Psoas muscle (tissue), 8 donors: ENCODE measurements around the gene CFAP57. TPM values are rescaled to one million over a fixed set of nuclear protein-coding genes. Genes with fewer than 3 reads are reported as not detected.

Experiments
- ATAC-seq, 4 donors: fragments of 200-7000 bp; cut with Tn5 transposase; one replicate each; pipeline ENCODE4 v1.9.1; 2020; ENCODE audit warnings: moderate library complexity in 3 of 4, mild to moderate bottlenecking in 2 of 4
- DNase-seq, 2 donors: peaks; one replicate each; pipeline ENCODE4 v3.0.0-alpha.2; 2020
- H3K27ac ChIP-seq: fragments of 200-600 bp; one replicate; pipeline ENCODE4 v1.8.0; 2022
- H3K27me3 ChIP-seq, 3 donors: fragments of 200-600 bp in 1 of 3; one replicate each; pipeline versions ENCODE4 v1.6.1 to v1.8.0; 2013 to 2022; ENCODE audit warnings: low read length in 2 of 3, mild to moderate bottlenecking in 2 of 3, moderate library complexity in 1 of 3; ENCODE audit not compliant: insufficient read depth in 3 of 3
- H3K36me3 ChIP-seq, 2 donors: fragments of 200-600 bp in 1 of 2; one replicate each; pipeline versions ENCODE4 v1.6.1 to v1.8.0; 2013 to 2022; ENCODE audit warnings: low read depth in 1 of 2, mild to moderate bottlenecking in 1 of 2, moderate library complexity in 1 of 2; ENCODE audit not compliant: insufficient read depth in 1 of 2
- H3K4me1 ChIP-seq: fragments of 200-600 bp; one replicate; pipeline ENCODE4 v1.8.0; 2022
- H3K4me3 ChIP-seq: fragments of 200-600 bp; one replicate; pipeline ENCODE4 v1.8.0; 2022; ENCODE audit warnings: mild to moderate bottlenecking
- H3K9me3 ChIP-seq: fragments of 200-600 bp; one replicate; pipeline ENCODE4 v1.8.0; 2022
- CTCF ChIP-seq: fragments of 200-600 bp; IDR thresholded peaks from one replicate; pipeline ENCODE4 v1.8.0; 2022; ENCODE audit warnings: antibody characterized with exemption
- WGBS, 3 donors: extraction: QIAGEN DNeasy Blood & Tissue Kit; methylation state at CpG; one replicate each; pipeline versions ENCODE4 v1.1.6 to v1.1.7; 2013; 5-methylcytosine and 5-hydroxymethylcytosine counted together
- intact Hi-C, 2 donors: fragments of 100-400 bp; cut with DNase I; formaldehyde crosslinking; loops; one replicate each; pipeline versions ENCODE4 v1.11.0 to v1.14.2; 2022
- polyA plus RNA-seq, 3 donors: library from polyadenylated mRNA; stranded (reverse); fragments of 200-250 nt; gene quantifications; one replicate each; pipeline ENCODE4 v1.2.3, GENCODE V29; 2013
- total RNA-seq, 4 donors: library from RNA; stranded (reverse); fragmentation: NEBNext Ultra II Directional in 2 of 4; extraction: Animal tissue kit (Norgen Biotek cat#: 25700) in 2 of 4; gene quantifications; one replicate each; pipeline versions ENCODE4 v1.2.1 to v1.2.4, GENCODE V29; 2021 to 2023
- donor health status: healthy with polysubstance abuse.
- donor health status: DM: no; HTN: no; CAD: no; lungs with moderate emphysema.
- donor health status: Bipolar disorder and iron deficiency.
- donor health status: healthy.
- donor health status: DM: yes; HTN: yes; CAD: no.
- donor health status: DM: no; HTN: no; CAD: no.
- donor health status: DM: no; HTN: no; CAD: no.
- donor health status: DM: yes; HTN: yes; CAD: no.

CFAP57 gene
- total and polyA plus RNA-seq, 7 donors, result 0.04 to 0.26 (median 0.11) TPM; not detected in 3

- no peak for ATAC-seq
- Histone ChIP-seq H3K4me3 (no peak overlapping the region), H3K27me3 (peaks cover 0 to under 1% (median 0%) of the 10 kb centered on the region in 3 donors), H3K27ac (no peak overlapping the region), H3K4me1 (no peaks in the 10 kb centered on the region), H3K36me3 (no peaks in the 10 kb centered on the region), H3K9me3 (no peaks in the 10 kb centered on the region)
- DNase-seq, result no peak
- no peak for TF ChIP-seq CTCF
- 64 to 71% (median 66%) methylated on average over 10 of the region's 10 CpGs for WGBS, 3 donors
- intact Hi-C loops, result no loop called here
Measured at GRCh38 chr1:43255438-43256210, 83.5 kb downstream of the CFAP57 start.

- Histone ChIP-seq H3K9me3 (no peaks in the 10 kb centered on the region), H3K4me1 (no peaks in the 10 kb centered on the region), H3K4me3 (no peak overlapping the region), H3K27me3 (no peaks in the 10 kb centered on the region), H3K36me3 (no peaks in the 10 kb centered on the region), H3K27ac (no peak overlapping the region)
- no peak for TF ChIP-seq CTCF
- 80 to 86% (median 84%) methylated on average over 8 of the region's 8 CpGs for WGBS, 3 donors
- intact Hi-C loops, result no loop called here
- ATAC-seq, result no peak
- DNase-seq, result no peak
Measured at GRCh38 chr1:43256675-43257570, 84.8 kb downstream of the CFAP57 start.

- no peaks in the 10 kb centered on the region for H3K4me1 ChIP-seq
- DNase-seq (no peak), ATAC-seq (no peak)
- WGBS, 3 donors, result 57 to 92% (median 75%) methylated on average over 3 of the region's 3 CpGs
- no peaks in the 10 kb centered on the region for H3K27me3 ChIP-seq
- no peaks in the 10 kb centered on the region for H3K36me3 ChIP-seq
- TF ChIP-seq CTCF, result no peak
- no peaks in the 10 kb centered on the region for H3K9me3 ChIP-seq
- no peak overlapping the region for H3K4me3 ChIP-seq
- intact Hi-C loops, result no loop called here
- no peak overlapping the region for H3K27ac ChIP-seq
Measured at GRCh38 chr1:43258370-43258769, 86.2 kb downstream of the CFAP57 start.

GRCh38 chr1:43265431-43265830 is 93.3 kb downstream of the CFAP57 start:
- WGBS, 3 donors, result 82 to 88% (median 83%) methylated on average over 4 of the region's 4 CpGs
- Histone ChIP-seq H3K4me1 (no peaks in the 10 kb centered on the region), H3K27ac (no peak overlapping the region), H3K27me3 (peaks cover 0 to 8% (median 0%) of the 10 kb centered on the region in 3 donors), H3K9me3 (no peaks in the 10 kb centered on the region), H3K36me3 (no peaks in the 10 kb centered on the region), H3K4me3 (no peak overlapping the region)
- no peak for DNase-seq
- ATAC-seq, result no peak
- intact Hi-C loops, result no loop called here
- no peak for TF ChIP-seq CTCF
